Trophoblast cell (in vitro differentiated cells and primary cell): Measurements from ENCODE around the gene ASAP3.
"Not testable (repeated sequence)": the region's sequence is repeated elsewhere in the genome, so short reads cannot be mapped to it uniquely, and the experiment has no call there.

Experiments
- DNase-seq, 2 donors: peaks; one replicate each; pipeline ENCODE4 v3.0.0-alpha.2; 2016
- H2AFZ ChIP-seq: 2 replicates; pipeline ENCODE4 v1.6.1; 2013; ENCODE audit warnings: low read length, moderate library complexity, mild to moderate bottlenecking; ENCODE audit not compliant: insufficient read depth, poor library complexity
- H2AK5ac ChIP-seq: 2 replicates; pipeline ENCODE4 v1.6.1; 2013; ENCODE audit warnings: mild to moderate bottlenecking, low read length
- H2BK120ac ChIP-seq: 2 replicates; pipeline ENCODE4 v1.6.1; 2013; ENCODE audit warnings: low read length, mild to moderate bottlenecking, moderate library complexity; ENCODE audit not compliant: insufficient read depth, poor library complexity
- H2BK12ac ChIP-seq: 2 replicates; pipeline ENCODE4 v1.6.1; 2013; ENCODE audit warnings: mild to moderate bottlenecking, low read length, moderate library complexity
- H2BK5ac ChIP-seq: 2 replicates; pipeline ENCODE4 v1.6.1; 2013; ENCODE audit warnings: low read length, low read depth, moderate library complexity, mild to moderate bottlenecking; ENCODE audit not compliant: poor library complexity
- H3K14ac ChIP-seq: 2 replicates; pipeline ENCODE4 v1.6.1; 2013; ENCODE audit warnings: mild to moderate bottlenecking, low read length
- H3K18ac ChIP-seq: 2 replicates; pipeline ENCODE4 v1.6.1; 2013; ENCODE audit warnings: mild to moderate bottlenecking, low read length
- H3K23ac ChIP-seq: 2 replicates; pipeline ENCODE4 v1.6.1; 2013; ENCODE audit warnings: low read length
- H3K27ac ChIP-seq: 2 replicates; pipeline ENCODE4 v1.5.1; 2013; ENCODE audit warnings: low read depth, mild to moderate bottlenecking, inconsistent platforms, low read length, moderate library complexity
- H3K27me3 ChIP-seq: 2 replicates; pipeline ENCODE4 v1.6.1; 2013; ENCODE audit warnings: inconsistent platforms, mild to moderate bottlenecking, low read length, moderate library complexity; ENCODE audit not compliant: insufficient read depth
- H3K36me3 ChIP-seq, 2 experiments: 1 replicate in 1 of 2; 2 replicates in 1 of 2; pipeline ENCODE4 v1.6.1; 2013; ENCODE audit warnings: low read length in 2 of 2, mild to moderate bottlenecking in 2 of 2, moderate library complexity in 1 of 2; ENCODE audit not compliant: insufficient read depth in 2 of 2, control insufficient read depth in 1 of 2
- H3K4ac ChIP-seq: 2 replicates; pipeline ENCODE4 v1.6.1; 2013; ENCODE audit warnings: low read depth, mild to moderate bottlenecking, low read length, moderate library complexity
- H3K4me1 ChIP-seq, 2 experiments: 1 replicate in 1 of 2; 2 replicates in 1 of 2; pipeline ENCODE4 v1.6.1; 2013; ENCODE audit warnings: low read length in 2 of 2, mild to moderate bottlenecking in 2 of 2, moderate library complexity in 1 of 2; ENCODE audit not compliant: insufficient read depth in 2 of 2, control insufficient read depth in 1 of 2
- H3K4me2 ChIP-seq: 2 replicates; pipeline ENCODE4 v1.6.1; 2013; ENCODE audit warnings: inconsistent platforms, mild to moderate bottlenecking, low read length, moderate library complexity
- H3K4me3 ChIP-seq: 2 replicates; pipeline ENCODE4 v1.5.1; 2013; ENCODE audit warnings: mild to moderate bottlenecking, low read depth, low read length, inconsistent platforms
- H3K79me1 ChIP-seq: one replicate; pipeline ENCODE4 v1.6.1; 2013; ENCODE audit warnings: low read length
- H3K79me2 ChIP-seq: 2 replicates; pipeline ENCODE4 v1.6.1; 2013; ENCODE audit warnings: low read length, mild to moderate bottlenecking; ENCODE audit not compliant: control insufficient read depth, insufficient read depth, poor library complexity
- H3K9ac ChIP-seq: 2 replicates; pipeline ENCODE4 v1.6.1; 2013; ENCODE audit warnings: mild to moderate bottlenecking, low read length
- H3K9me3 ChIP-seq: 2 replicates; pipeline ENCODE4 v1.6.1; 2013; ENCODE audit warnings: low read depth, mild to moderate bottlenecking, control low read depth, inconsistent platforms, low read length; ENCODE audit not compliant: insufficient read depth
- H4K12ac ChIP-seq: 2 replicates; pipeline ENCODE4 v1.6.1; 2013; ENCODE audit warnings: low read depth, mild to moderate bottlenecking, low read length, moderate library complexity
- H4K8ac ChIP-seq: 2 replicates; pipeline ENCODE4 v1.6.1; 2013; ENCODE audit warnings: low read depth, mild to moderate bottlenecking, low read length, moderate library complexity
- H4K91ac ChIP-seq: one replicate; pipeline ENCODE4 v1.6.1; 2013; ENCODE audit warnings: low read depth, mild to moderate bottlenecking, low read length, moderate library complexity
- WGBS: extraction: QIAGEN DNeasy Blood & Tissue Kit; methylation state at CpG from one replicate; pipeline ENCODE4 v1.1.7; 2013; ENCODE audit warnings: missing lambda C conversion rate; ENCODE audit not compliant: insufficient read length, insufficient coverage; ENCODE audit errors: extremely low coverage; 5-methylcytosine and 5-hydroxymethylcytosine counted together

ASAP3 gene

DNA sequence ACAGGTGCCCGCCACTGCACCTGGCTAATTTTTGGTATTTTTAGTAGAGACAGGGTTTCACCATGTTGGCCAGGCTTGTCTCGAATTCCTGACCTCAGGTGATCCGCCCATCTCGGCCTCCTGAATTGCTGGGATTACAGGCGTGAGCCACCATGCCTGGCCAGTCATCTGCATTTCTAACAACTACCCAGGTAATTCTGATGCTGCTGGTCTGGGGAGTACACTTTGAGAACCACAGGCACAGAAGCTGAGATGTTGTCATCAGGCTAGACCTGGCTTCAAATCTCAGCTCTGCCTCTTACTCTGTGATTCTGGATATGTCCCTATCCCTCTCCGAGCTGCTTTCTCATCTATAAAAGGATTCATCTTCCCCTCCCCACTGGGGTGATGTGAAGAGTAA lies 10.9 kb upstream of the ASAP3 start:
- not testable (repeated sequence) for H3K27me3 ChIP-seq, H2AFZ ChIP-seq
- no CpG with 5 or more reads among the region's 6 CpGs for WGBS

DNA sequence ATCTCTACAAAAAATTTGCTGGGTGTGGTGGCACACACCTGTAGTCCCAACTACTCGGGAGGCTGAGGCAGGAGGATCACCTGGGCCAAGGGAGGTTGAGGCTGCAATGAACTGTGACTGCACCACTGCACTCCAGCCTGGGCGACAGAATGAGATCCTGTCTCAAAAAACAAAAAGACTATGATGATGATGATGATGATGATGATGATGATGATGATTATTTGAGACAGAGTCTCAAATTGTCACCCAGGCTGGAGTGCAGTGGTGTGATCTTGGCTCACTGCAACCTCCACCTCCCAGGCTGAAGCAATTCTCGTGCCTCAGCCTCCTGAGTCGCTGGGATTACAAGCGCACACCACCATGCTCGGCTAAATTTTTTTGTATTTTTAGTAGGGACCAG lies 8.8 kb upstream of the ASAP3 start:
- H3K14ac ChIP-seq, H3K9ac ChIP-seq, H3K36me3 ChIP-seq, H4K8ac ChIP-seq, H3K27me3 ChIP-seq, DNase-seq, H3K4me1 ChIP-seq, H3K9me3 ChIP-seq, H2BK120ac ChIP-seq, H3K4me2 ChIP-seq, H2AK5ac ChIP-seq, H2BK5ac ChIP-seq, H3K27ac ChIP-seq, H3K4ac ChIP-seq, H3K79me2 ChIP-seq, H3K18ac ChIP-seq, H2BK12ac ChIP-seq, H4K12ac ChIP-seq, H3K23ac ChIP-seq, H2AFZ ChIP-seq, H4K91ac ChIP-seq, H3K79me1 ChIP-seq, H3K4me3 ChIP-seq: not testable (repeated sequence)
- WGBS, result no CpG with 5 or more reads among the region's 6 CpGs

More for the DNA sequence above, 10.9 kb upstream of the ASAP3 start:
- H2BK5ac ChIP-seq, H2AK5ac ChIP-seq, H3K23ac ChIP-seq, H4K91ac ChIP-seq, H3K79me2 ChIP-seq, H3K27ac ChIP-seq, H3K9me3 ChIP-seq, H3K36me3 ChIP-seq, H3K4me3 ChIP-seq, H3K4me1 ChIP-seq, H3K18ac ChIP-seq, H2BK120ac ChIP-seq, H4K8ac ChIP-seq, H3K4ac ChIP-seq, H4K12ac ChIP-seq, H3K4me2 ChIP-seq, H3K9ac ChIP-seq, H3K79me1 ChIP-seq, H3K14ac ChIP-seq, H2BK12ac ChIP-seq: not testable (repeated sequence)
- peak; percentile 92 to 94 for DNase-seq

- H4K91ac ChIP-seq, result no peak overlapping the region
- H3K4me2 ChIP-seq, result no peak overlapping the region
- no peak overlapping the region for H2BK120ac ChIP-seq
- no peak overlapping the region for H2BK12ac ChIP-seq
- WGBS, result no CpG with 5 or more reads among the region's 3 CpGs
- H2BK5ac ChIP-seq, result no peak overlapping the region
- no peaks in the 10 kb centered on the region for H3K79me1 ChIP-seq
- H2AFZ ChIP-seq, result no peak overlapping the region
- H3K36me3 ChIP-seq, result no peaks in the 10 kb centered on the region
- no peak overlapping the region for H3K9ac ChIP-seq
- no peak overlapping the region for H3K14ac ChIP-seq
- peaks cover 0 to 1% of the 10 kb centered on the region in 2 experiments for H3K4me1 ChIP-seq
- DNase-seq, result no peak
- no peak overlapping the region for H3K27ac ChIP-seq
- H3K79me2 ChIP-seq, result no peaks in the 10 kb centered on the region
- H4K8ac ChIP-seq, result no peak overlapping the region
- H3K18ac ChIP-seq, result no peak overlapping the region
- no peak overlapping the region for H3K4me3 ChIP-seq
- H2AK5ac ChIP-seq, result no peak overlapping the region
- H3K23ac ChIP-seq, result no peak overlapping the region
- H3K4ac ChIP-seq, result no peak overlapping the region
- H4K12ac ChIP-seq, result no peak overlapping the region
- no peaks in the 10 kb centered on the region for H3K9me3 ChIP-seq
- H3K27me3 ChIP-seq, result no peaks in the 10 kb centered on the region
Measured at GRCh38 chr1:23492132-23492720, 8.2 kb upstream of the ASAP3 start.

DNA sequence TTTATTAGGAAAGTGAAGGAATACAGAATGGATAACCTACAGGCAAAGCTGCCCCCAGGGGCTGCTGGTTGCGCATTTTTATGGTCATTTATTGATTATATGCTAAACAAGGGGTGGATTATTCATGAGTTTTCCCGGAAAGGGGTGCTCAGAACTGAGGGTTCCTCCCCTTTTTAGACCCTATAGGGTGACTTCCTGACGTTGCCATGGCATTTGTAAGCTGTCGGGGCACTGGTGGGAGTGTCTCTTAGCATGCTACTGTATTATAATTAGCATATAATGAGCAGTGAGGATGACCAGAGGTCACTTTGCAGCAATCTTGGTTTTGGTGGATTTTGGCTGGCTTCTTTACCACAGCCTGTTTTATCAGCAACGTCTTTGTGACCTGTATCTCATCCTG lies 5.9 kb upstream of the ASAP3 start:
- Histone ChIP-seq H3K23ac (no peak overlapping the region), H2AK5ac (no peak overlapping the region), H3K79me2 (no peaks in the 10 kb centered on the region), H2AFZ (no peak overlapping the region), H3K36me3 (no peaks in the 10 kb centered on the region), H4K8ac (no peak overlapping the region), H4K91ac (no peak overlapping the region), H4K12ac (no peak overlapping the region), H2BK120ac (no peak overlapping the region), H2BK5ac (no peak overlapping the region), H3K4me1 (peaks cover under 1% of the 10 kb centered on the region in 2 experiments), H3K18ac (no peak overlapping the region), H3K27me3 (no peaks in the 10 kb centered on the region), H2BK12ac (no peak overlapping the region), H3K79me1 (no peaks in the 10 kb centered on the region), H3K27ac (no peak overlapping the region), H3K14ac (no peak overlapping the region), H3K4me2 (no peak overlapping the region), H3K4me3 (no peak overlapping the region), H3K9ac (no peak overlapping the region), H3K9me3 (no peaks in the 10 kb centered on the region), H3K4ac (no peak overlapping the region)
- no peak for DNase-seq
- WGBS, result no CpG with 5 or more reads among the region's 5 CpGs
